Measurements from ENCODE around the gene SERINC4.
"Not testable (repeated sequence)": the region's sequence is repeated elsewhere in the genome, so short reads cannot be mapped to it uniquely, and the experiment has no call there.

The SERINC4 gene

GRCh38 chr15:43799945-43800285 is at the start of gene SERINC4:
Gene SERINC4 (minus strand): TSS chr15:43800220. CDS start chr15:43799986, 234 bp downstream.
- no peak for DNase-seq (ENCODE audit: low read depth, low spot score)
- H3K27ac ChIP-seq = peak within 1 kb of the TSS; percentile 89

- no peak for DNase-seq (ENCODE audit: low read depth, low spot score)
- H3K27ac ChIP-seq = no peak overlapping the region
These were observed 45.4 kb upstream of the SERINC4 start for GRCh38 chr15:43845421-43845820.

- H3K27ac ChIP-seq; DNase-seq (ENCODE audit: low read depth, low spot score): not testable (repeated sequence)
These were observed 32.5 kb upstream of the SERINC4 start for GRCh38 chr15:43832485-43832884.

- not testable (repeated sequence) for H3K27ac ChIP-seq; DNase-seq (ENCODE audit: low read depth, low spot score)
These were observed 31.6 kb upstream of the SERINC4 start for GRCh38 chr15:43831519-43832052.

- not testable (repeated sequence) for DNase-seq (ENCODE audit: low read depth, low spot score); H3K27ac ChIP-seq
These were observed 30.8 kb upstream of the SERINC4 start for GRCh38 chr15:43830691-43831275.

- H3K27ac ChIP-seq = not testable (repeated sequence)
These were observed 30.0 kb upstream of the SERINC4 start for GRCh38 chr15:43829951-43830540.

GRCh38 chr15:43828061-43828657 is 28.1 kb upstream of the SERINC4 start:
- no peak for DNase-seq (ENCODE audit: low read depth, low spot score)
- no peak overlapping the region for H3K27ac ChIP-seq

More at GRCh38 chr15:43829951-43830540, 30.0 kb upstream of the SERINC4 start:
- DNase-seq (ENCODE audit: low read depth, low spot score) = not testable (repeated sequence)

GRCh38 chr15:43826508-43827341 is 26.7 kb upstream of the SERINC4 start, which contains the start of gene WDR76:
Gene WDR76 (plus strand): TSS chr15:43827002. CDS start chr15:43827033, 31 bp downstream.
- DNase-seq (ENCODE audit: low read depth, low spot score) = no peak
- peak within 1 kb of the TSS; percentile 35 for H3K27ac ChIP-seq

- no peak for DNase-seq (ENCODE audit: low read depth, low spot score)
- peak overlapping the region; percentile 35 for H3K27ac ChIP-seq
These were observed 26.0 kb upstream of the SERINC4 start for GRCh38 chr15:43826029-43826507.

- not testable (repeated sequence) for H3K27ac ChIP-seq; DNase-seq (ENCODE audit: low read depth, low spot score)
These were observed 25.3 kb upstream of the SERINC4 start for GRCh38 chr15:43825305-43825704.

- peak within 1 kb of the TSS; percentile 95 for H3K27ac ChIP-seq
- peak; percentile 93 for DNase-seq (ENCODE audit: low read depth, low spot score)
These were observed 24.6 kb upstream of the SERINC4 start, which contains the start of gene MFAP1 for GRCh38 chr15:43824302-43825246. Gene MFAP1 (minus strand): TSS chr15:43824690. CDS start chr15:43824569, 121 bp downstream.

GRCh38 chr15:43821505-43821904 is 21.5 kb upstream of the SERINC4 start:
- no peak overlapping the region for H3K27ac ChIP-seq
- DNase-seq (ENCODE audit: low read depth, low spot score) = no peak

- DNase-seq (ENCODE audit: low read depth, low spot score); H3K27ac ChIP-seq: not testable (repeated sequence)
These were observed 15.0 kb upstream of the SERINC4 start for GRCh38 chr15:43815064-43815463.

GRCh38 chr15:43808960-43809678 is 9.1 kb upstream of the SERINC4 start:
- no peak overlapping the region for H3K27ac ChIP-seq
- DNase-seq (ENCODE audit: low read depth, low spot score) = no peak

- no peak overlapping the region for H3K27ac ChIP-seq
- DNase-seq (ENCODE audit: low read depth, low spot score) = no peak
These were observed 8.5 kb upstream of the SERINC4 start for GRCh38 chr15:43808435-43808950.

GRCh38 chr15:43802676-43803075 is 2.7 kb upstream of the SERINC4 start:
- DNase-seq (ENCODE audit: low read depth, low spot score); H3K27ac ChIP-seq: not testable (repeated sequence)

GRCh38 chr15:43800286-43801141 is 494 bp upstream of the SERINC4 start, which contains the start of gene HYPK:
Gene HYPK (plus strand): TSS chr15:43800599. CDS start chr15:43800623, 24 bp downstream.
- DNase-seq (ENCODE audit: low read depth, low spot score) = no peak
- peak within 1 kb of the TSS; percentile 89 for H3K27ac ChIP-seq

Measured in epithelial cell of prostate (primary cell).